Measurements from ENCODE around the gene MYO19. TPM values are rescaled to one million over a fixed set of nuclear protein-coding genes. Genes with fewer than 3 reads are reported as not detected.
A peak's percentile ranks its signal among the peaks of the same experiment; 100 is the strongest.

The MYO19 gene, protein sequence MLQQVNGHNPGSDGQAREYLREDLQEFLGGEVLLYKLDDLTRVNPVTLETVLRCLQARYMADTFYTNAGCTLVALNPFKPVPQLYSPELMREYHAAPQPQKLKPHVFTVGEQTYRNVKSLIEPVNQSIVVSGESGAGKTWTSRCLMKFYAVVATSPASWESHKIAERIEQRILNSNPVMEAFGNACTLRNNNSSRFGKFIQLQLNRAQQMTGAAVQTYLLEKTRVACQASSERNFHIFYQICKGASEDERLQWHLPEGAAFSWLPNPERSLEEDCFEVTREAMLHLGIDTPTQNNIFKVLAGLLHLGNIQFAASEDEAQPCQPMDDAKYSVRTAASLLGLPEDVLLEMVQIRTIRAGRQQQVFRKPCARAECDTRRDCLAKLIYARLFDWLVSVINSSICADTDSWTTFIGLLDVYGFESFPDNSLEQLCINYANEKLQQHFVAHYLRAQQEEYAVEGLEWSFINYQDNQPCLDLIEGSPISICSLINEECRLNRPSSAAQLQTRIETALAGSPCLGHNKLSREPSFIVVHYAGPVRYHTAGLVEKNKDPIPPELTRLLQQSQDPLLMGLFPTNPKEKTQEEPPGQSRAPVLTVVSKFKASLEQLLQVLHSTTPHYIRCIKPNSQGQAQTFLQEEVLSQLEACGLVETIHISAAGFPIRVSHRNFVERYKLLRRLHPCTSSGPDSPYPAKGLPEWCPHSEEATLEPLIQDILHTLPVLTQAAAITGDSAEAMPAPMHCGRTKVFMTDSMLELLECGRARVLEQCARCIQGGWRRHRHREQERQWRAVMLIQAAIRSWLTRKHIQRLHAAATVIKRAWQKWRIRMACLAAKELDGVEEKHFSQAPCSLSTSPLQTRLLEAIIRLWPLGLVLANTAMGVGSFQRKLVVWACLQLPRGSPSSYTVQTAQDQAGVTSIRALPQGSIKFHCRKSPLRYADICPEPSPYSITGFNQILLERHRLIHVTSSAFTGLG
- 146 TPM in 2 replicates for total RNA-seq (2014; rRNA removed; shearing (Covaris generic))

DNA sequence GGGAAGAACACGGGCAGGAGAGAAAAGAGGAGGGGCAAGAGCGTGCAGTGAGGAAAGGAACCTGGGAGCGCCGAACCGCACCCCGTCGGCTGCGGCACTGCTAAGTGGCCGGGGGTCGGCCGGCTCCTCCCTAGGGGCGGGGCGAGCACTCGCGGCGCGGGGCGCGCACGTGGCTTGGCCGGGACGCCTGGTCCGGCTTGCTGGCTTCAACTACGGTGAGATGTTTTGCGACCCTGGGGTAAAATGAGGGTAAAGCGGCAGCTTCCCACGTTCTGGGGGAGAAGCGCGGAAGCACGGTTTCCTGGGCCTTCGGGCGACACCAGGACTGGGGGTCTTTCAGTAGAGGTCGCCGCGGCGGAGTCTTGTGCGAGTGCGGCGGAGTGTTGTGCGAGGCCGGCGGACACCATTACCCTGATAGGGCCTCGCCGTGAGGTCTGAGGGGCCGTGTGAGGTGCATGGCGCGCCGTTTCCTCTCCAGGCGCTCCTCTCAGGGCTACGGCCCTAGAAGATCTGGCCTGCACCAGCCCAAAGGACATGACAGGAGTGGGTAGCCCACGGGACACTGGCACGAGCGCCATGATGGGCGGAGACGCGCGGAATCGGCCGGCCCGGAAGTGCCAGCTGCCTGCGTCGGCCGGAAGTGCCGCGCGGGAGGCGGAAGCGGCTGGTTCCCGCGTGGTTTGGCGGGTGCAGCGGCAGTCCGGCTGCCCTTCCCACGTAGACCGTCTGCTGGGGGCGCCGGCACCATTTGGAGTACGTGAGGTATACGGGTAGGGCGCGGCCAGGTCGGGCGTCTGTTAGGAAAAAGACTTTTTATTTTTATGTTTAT is at the start of gene MYO19, which contains the start of gene PIGW:
TSS of gene MYO19 (minus strand) at position 29 of the 829 bp plus-strand sequence. CDS start 2,330 bp downstream, outside the sequence.
TSS of gene PIGW (plus strand) at position 148 of the 829 bp plus-strand sequence. CDS start 2,115 bp downstream, outside the sequence.
- Histone ChIP-seq H3K36me3 (replicated peaks; ENCODE audit: control insufficient read depth, insufficient read depth, low read length) (peaks cover 26% of the 10 kb centered on the region), H3K4me3 (ENCODE audit: insufficient read depth, low read depth, low read length) (peak within 1 kb of the TSS; percentile 87), H3K27me3 (ENCODE audit: control insufficient read depth, insufficient read depth, low read length) (no peaks in the 10 kb centered on the region)
- DNase-seq, result peak; percentile 98

DNA sequence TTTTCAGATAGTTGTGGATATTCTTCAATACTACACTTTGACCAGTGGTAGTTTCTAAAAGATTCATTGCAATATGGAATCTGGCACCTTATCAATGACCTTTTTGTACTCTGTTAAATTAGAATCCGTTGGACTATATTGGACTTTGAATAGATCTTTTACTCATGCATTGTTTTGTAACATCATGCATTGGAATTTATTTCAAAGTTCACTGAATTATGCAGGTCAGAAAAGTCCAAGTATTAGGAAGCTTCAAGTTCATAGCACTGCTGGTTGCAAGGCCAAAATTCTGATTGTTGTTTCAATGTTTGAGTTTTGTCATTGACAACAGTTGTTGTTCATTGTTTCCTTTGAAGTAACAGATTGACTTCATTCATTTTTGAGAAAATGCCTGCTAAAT is 49.1 kb upstream of the MYO19 start:
- Histone ChIP-seq H3K27me3 (ENCODE audit: control insufficient read depth, insufficient read depth, low read length) (no peaks in the 10 kb centered on the region), H3K4me3 (ENCODE audit: insufficient read depth, low read depth, low read length) (no peak overlapping the region), H3K36me3 (replicated peaks; ENCODE audit: control insufficient read depth, insufficient read depth, low read length) (peaks cover 14% of the 10 kb centered on the region)
- no peak for DNase-seq

DNA sequence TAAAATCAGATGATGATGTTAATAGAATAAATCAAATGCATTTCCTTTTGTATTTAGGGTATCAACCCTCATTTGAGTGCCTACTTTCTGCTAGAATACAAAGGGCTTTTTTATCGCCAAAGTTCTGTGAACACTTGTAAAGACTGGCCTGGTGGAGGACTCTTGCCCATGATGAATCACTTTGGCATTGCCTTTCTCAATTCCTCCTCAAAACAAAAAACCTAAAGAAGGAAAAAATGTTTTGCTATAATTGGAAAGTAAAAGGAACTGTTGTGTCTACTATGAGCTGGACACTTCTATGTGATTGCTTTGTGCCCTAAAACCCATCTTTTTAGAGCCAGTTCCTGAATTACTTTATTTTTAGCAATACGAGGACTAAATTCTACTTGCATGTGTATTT is 44.0 kb upstream of the MYO19 start:
- Histone ChIP-seq H3K27me3 (ENCODE audit: control insufficient read depth, insufficient read depth, low read length) (no peaks in the 10 kb centered on the region), H3K36me3 (replicated peaks; ENCODE audit: control insufficient read depth, insufficient read depth, low read length) (peaks cover 12% of the 10 kb centered on the region), H3K4me3 (ENCODE audit: insufficient read depth, low read depth, low read length) (no peak overlapping the region)
- no peak for DNase-seq

DNA sequence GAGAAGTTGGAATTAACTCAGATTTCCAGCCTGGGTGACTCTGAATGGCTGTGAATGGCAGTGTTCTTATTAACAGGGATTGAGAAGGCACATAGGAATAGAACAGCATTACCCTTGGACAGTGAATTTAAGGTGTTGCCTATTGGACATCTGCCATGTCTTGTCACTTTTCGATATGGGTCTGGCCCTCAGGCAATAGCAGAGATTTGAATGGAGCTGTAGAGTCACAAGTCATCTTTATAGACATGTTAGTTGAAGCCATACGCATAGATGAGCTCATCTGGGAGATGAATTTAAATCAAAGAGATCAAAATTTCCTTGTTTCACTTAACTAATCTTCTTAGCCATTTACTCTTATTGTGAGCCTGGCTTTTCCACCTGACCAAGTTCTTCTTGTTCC is 42.1 kb upstream of the MYO19 start:
- peaks cover 11% of the 10 kb centered on the region for H3K36me3 ChIP-seq (replicated peaks; ENCODE audit: control insufficient read depth, insufficient read depth, low read length)
- H3K4me3 ChIP-seq (ENCODE audit: insufficient read depth, low read depth, low read length), result no peak overlapping the region
- DNase-seq, result no peak
- H3K27me3 ChIP-seq (ENCODE audit: control insufficient read depth, insufficient read depth, low read length), result no peaks in the 10 kb centered on the region

DNA sequence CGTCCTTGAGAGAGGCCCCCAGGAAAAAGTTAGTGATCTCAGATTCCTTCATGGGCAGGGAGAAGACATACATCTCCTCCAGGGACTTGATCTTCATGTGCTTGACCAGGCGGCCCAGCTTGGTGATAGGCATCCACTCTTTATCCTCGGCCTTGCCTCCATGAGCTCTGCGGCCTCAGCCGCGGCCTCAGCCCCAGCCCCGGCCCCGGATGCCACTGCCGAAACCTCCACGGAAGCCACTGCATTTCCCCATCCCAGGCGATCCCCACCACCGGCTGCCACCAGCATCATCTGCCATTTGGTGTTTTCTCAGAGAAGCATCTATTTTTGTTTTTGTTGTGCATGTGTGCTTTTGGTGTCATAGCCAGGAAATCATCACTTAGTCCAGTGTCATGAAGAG is 40.4 kb upstream of the MYO19 start:
- DNase-seq, result no peak
- H3K36me3 ChIP-seq (replicated peaks; ENCODE audit: control insufficient read depth, insufficient read depth, low read length), result peaks cover 8% of the 10 kb centered on the region
- no peak overlapping the region for H3K4me3 ChIP-seq (ENCODE audit: insufficient read depth, low read depth, low read length)
- no peaks in the 10 kb centered on the region for H3K27me3 ChIP-seq (ENCODE audit: control insufficient read depth, insufficient read depth, low read length)

DNA sequence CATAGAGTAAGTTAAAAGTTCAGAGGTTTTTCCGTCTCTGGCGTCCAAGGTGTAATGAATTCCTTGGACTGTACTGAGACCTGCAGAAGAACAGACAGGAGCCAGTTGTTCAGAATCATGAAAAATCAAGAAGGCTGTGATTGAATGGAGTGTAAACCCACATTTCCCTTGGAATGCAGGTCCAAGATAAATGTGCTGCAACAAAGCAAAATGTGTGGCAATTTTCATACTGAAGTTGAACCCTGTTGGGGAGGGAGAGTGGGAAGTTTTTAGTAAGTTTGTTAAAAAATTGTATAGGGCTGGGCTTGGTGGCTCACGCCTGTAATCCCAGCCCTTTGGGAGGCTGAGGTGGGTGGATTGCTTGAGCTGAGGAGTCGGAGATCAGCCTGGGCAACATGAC is 31.4 kb upstream of the MYO19 start:
- H3K36me3 ChIP-seq (replicated peaks; ENCODE audit: control insufficient read depth, insufficient read depth, low read length), result peaks cover 4% of the 10 kb centered on the region
- no peaks in the 10 kb centered on the region for H3K27me3 ChIP-seq (ENCODE audit: control insufficient read depth, insufficient read depth, low read length)
- H3K4me3 ChIP-seq (ENCODE audit: insufficient read depth, low read depth, low read length), result no peak overlapping the region
- no peak for DNase-seq

DNA sequence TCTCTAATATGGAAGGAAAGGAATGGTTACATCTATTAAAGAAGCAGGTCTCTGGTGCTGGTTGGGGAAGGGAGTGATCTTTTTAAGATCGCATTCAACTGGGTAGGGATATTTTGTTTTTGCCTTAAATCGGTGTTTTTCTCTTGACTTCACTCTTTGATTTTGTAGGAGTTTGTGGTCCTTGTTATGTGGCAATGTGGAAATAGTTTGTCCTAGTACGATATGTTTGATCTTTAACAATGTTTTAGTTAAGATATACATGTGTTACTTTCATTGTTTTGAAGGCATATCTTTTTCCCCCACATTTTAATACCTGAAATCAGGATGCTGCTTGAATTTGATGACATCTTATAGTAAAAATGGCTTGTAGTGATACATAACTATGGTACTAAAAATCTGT is 18.8 kb upstream of the MYO19 start:
- no peaks in the 10 kb centered on the region for H3K27me3 ChIP-seq (ENCODE audit: control insufficient read depth, insufficient read depth, low read length)
- DNase-seq, result no peak
- no peak overlapping the region for H3K4me3 ChIP-seq (ENCODE audit: insufficient read depth, low read depth, low read length)
- H3K36me3 ChIP-seq (replicated peaks; ENCODE audit: control insufficient read depth, insufficient read depth, low read length), result peaks cover 4% of the 10 kb centered on the region

DNA sequence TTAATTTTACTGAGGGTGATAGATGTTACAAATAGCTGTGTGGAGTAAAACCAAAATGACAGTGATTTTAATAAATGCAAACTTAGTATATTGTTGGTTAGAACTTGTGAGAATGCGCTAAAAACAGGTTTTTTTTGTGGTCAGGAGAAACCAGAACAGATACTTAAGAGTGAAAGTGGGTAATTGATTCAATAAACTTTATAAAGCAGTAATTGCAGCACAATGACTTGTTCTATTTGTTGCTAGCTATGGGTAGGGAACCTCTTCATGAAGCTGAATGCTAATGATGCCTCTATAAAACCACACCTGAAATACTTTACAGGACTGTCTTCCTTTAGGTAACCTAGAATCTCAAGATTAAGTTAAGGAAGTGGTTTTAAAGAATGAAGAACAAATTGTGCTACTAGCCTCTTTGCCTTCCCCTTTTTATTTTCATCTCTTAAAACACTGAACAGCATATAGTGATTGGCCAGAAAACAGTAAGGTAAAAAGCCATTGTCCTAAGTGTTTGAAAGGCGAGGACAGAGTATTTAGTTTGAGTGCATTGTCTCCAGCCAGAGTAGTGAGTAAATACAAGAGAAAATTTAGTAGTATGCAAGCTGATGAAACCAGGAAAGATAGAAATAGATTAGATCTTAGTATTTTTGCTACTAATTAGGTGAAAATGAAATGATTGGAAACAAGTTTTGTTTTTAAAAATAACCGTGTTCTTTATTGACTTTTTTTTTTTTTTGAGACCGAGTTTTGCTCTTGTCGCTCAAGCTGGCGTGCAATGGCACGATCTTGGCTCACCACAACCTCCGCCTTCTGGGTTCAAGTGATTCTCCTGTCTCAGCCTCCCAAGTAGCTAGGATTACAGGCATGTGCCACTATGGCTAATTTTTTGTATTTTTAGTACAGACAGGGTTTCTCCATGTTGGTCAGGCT is 16.1 kb upstream of the MYO19 start:
- no peak overlapping the region for H3K4me3 ChIP-seq (ENCODE audit: insufficient read depth, low read depth, low read length)
- DNase-seq, result no peak
- no peaks in the 10 kb centered on the region for H3K27me3 ChIP-seq (ENCODE audit: control insufficient read depth, insufficient read depth, low read length)
- no peaks in the 10 kb centered on the region; the same call in 1 of the 2 replicates for H3K36me3 ChIP-seq (replicated peaks; ENCODE audit: control insufficient read depth, insufficient read depth, low read length)

DNA sequence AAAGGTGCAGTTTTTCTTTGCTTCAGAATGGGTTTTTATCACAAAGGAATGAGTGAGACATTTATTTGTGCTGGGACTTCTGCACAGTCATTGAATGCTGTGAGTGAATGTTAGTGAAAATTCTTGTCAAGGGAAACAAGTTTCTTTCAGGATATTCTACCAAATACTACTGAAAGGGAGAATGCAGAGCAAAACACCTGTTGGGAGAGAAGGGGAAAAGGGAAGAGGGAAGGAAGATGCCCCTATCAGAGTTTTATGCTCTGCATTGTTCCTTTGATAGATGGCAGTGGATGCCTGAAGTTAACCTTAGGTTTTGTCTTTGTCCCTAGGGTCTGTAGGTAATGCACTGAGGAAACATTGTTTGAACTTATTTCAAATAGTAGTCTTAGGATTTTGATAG is 13.1 kb upstream of the MYO19 start:
- Histone ChIP-seq H3K36me3 (replicated peaks; ENCODE audit: control insufficient read depth, insufficient read depth, low read length) (no peaks in the 10 kb centered on the region), H3K27me3 (ENCODE audit: control insufficient read depth, insufficient read depth, low read length) (no peaks in the 10 kb centered on the region), H3K4me3 (ENCODE audit: insufficient read depth, low read depth, low read length) (no peak overlapping the region)
- DNase-seq, result no peak

DNA sequence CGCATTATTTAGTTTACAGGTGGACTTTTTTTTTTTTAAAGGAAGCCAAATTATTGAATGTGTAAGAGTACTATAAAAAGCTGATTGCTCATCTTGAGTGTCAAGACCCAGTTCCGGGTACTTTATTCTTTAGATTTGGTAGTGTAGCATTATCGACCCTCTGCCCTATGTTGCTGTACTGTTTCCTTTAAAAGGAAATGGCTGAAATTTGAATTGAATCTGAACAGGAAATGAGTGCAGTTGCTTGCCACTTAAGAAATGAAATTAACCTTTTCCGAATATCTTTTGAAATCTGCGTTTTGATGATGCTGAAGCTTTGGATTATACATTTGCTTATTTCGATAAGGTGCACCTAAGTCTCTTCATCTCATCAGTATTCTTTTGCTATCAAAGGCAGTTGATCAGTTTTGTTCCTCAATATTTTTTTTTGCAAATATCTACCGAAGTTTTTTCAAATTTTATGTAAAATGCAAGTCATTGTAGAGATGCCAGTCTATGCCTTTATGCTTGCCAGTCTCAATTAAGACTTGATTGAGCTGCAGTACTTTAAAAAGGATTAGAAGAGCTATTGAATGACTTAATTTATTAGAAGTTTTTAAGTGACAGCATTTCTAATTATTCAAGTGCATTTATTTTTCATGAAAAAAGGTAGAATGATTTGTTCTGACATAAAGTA is 11.9 kb upstream of the MYO19 start:
- DNase-seq, result no peak
- no peaks in the 10 kb centered on the region for H3K36me3 ChIP-seq (replicated peaks; ENCODE audit: control insufficient read depth, insufficient read depth, low read length)
- no peaks in the 10 kb centered on the region for H3K27me3 ChIP-seq (ENCODE audit: control insufficient read depth, insufficient read depth, low read length)
- peak overlapping the region; percentile 92 for H3K4me3 ChIP-seq (ENCODE audit: insufficient read depth, low read depth, low read length)

DNA sequence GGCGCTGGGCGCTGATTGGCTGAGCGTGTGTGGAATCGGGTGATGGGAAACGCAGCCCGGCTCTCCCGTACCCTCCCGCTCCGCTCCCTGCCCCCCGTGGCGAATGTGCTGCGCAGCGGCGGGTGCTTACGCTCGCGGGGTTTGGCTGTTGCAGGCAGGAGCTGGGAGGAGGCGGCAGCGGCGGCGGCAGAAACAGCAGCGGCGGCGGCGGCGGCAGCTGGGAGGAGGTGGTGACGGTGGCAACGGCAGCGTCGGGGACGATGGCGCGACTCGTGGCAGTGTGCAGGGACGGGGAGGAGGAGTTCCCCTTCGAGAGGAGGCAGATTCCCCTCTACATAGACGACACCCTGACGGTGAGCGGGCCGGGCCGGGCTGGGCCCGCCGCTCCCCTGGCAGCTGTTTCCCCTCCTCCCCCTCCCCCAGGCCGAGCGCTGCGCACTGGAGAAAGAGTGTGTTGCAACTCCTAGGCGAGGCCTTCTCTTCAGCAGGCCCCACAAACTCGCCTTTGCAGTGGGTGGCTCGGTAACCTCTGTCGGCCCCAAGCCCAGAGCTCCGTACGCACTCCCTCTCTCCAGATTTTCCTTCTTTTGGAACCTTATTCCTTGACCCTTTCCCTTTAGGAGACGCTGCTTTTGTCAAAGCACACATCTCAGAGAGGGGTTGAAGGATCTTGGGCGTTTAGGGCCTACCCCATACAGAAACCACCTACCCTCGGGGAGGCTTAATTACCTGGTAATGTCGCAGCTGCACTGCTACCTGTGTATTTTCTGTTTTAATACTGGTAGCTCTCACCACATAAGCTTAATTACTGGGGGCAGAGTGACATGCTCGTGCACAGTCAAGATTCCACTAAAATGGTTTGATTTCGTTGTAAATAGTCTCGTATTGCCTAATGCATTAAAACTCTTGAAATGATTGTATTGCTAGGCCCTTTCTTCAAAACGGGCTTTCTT is 11.1 kb upstream of the MYO19 start:
- DNase-seq, result peak; percentile 99
- Histone ChIP-seq H3K27me3 (ENCODE audit: control insufficient read depth, insufficient read depth, low read length) (no peaks in the 10 kb centered on the region), H3K4me3 (ENCODE audit: insufficient read depth, low read depth, low read length) (peak overlapping the region; percentile 92), H3K36me3 (replicated peaks; ENCODE audit: control insufficient read depth, insufficient read depth, low read length) (no peaks in the 10 kb centered on the region)

DNA sequence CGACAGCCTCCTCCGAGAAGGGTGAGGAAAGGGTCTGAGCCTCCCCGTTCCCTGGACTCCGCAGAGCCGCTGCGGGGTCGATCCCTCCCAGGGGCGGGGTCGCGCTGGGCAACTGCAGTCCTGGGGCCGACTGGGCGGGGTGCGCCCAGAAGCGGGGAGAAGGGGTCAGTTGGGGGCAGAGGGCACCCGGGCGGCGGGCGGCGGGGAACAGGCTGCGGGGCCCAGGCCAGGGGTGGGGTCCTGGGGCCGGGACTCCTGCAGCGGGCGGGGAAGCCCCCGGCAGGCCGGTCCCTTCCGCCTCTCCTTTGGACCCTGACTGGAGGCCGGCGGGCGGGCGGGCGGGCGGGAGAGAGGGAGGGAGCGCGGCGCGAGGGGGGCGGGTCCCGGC is 10.4 kb upstream of the MYO19 start:
- Histone ChIP-seq H3K27me3 (ENCODE audit: control insufficient read depth, insufficient read depth, low read length) (no peaks in the 10 kb centered on the region), H3K36me3 (replicated peaks; ENCODE audit: control insufficient read depth, insufficient read depth, low read length) (no peaks in the 10 kb centered on the region), H3K4me3 (ENCODE audit: insufficient read depth, low read depth, low read length) (peak overlapping the region; percentile 92)
- DNase-seq, result no peak

Measured in H7 (cell line).